GM23338 (cell line): Measurements from ENCODE around the gene ABCC9.

Experiments
- CTCF ChIP-seq, 2 experiments: fragments of 200-600 bp in 1 of 2; sonication (generic) in 1 of 2; conservative IDR thresholded peaks; 2 replicates each; pipeline versions ENCODE4 v1.5.1 to v1.6.1; 2016 to 2017; ENCODE audit warnings: antibody characterized with exemption in 2 of 2, low read depth in 2 of 2, mild to moderate bottlenecking in 2 of 2, moderate library complexity in 1 of 2
- ETS1 ChIP-seq: IDR thresholded peaks from 2 replicates; pipeline ENCODE4 v1.6.1; 2016; ENCODE audit warnings: antibody characterized with exemption
- EZH2 ChIP-seq: fragments of 200-600 bp; sonication (generic); IDR thresholded peaks from one replicate; pipeline ENCODE4 v1.8.0; 2017; ENCODE audit warnings: antibody characterized with exemption, mild to moderate bottlenecking, low read depth; ENCODE audit not compliant: unreplicated experiment
- REST ChIP-seq: IDR thresholded peaks from one replicate; pipeline ENCODE4 v1.6.1; 2018; ENCODE audit warnings: antibody characterized with exemption; ENCODE audit not compliant: unreplicated experiment

- TF ChIP-seq CTCF (conservative IDR thresholded peaks at IDR 0.05; ENCODE audit: low read depth in 2 of 2) (no peak), EZH2 (no peak), ETS1 (no peak), REST (no peak)
Measured at GRCh38 chr12:21877293-21877982, 63.8 kb downstream of the ABCC9 start.
